RPMI7951 (cell line): Measurements from ENCODE around the gene PIP5K1B. TPM values are rescaled to one million over a fixed set of nuclear protein-coding genes. Genes with fewer than 3 reads are reported as not detected.
"Not testable (repeated sequence)": the region's sequence is repeated elsewhere in the genome, so short reads cannot be mapped to it uniquely, and the experiment has no call there.

Experiments used
- DNase-seq: peaks from one replicate; pipeline ENCODE4 v3.0.0-alpha.2; 2012; ENCODE audit warnings: low read depth
- total RNA-seq: library from RNA; depleted of rRNA; stranded (reverse); fragments of >200 nt; shearing (Covaris generic); gene quantifications from 2 replicates; pipeline ENCODE4 v1.2.3, GENCODE V29; 2014

The PIP5K1B gene
- total RNA-seq, 1 experiment from 2014 or later: not detected

GRCh38 chr9:68983522-68984424 is 278.7 kb downstream of the PIP5K1B start:
- no peak for DNase-seq

- not testable (repeated sequence) for DNase-seq
Observed at GRCh38 chr9:68986949-68987348, 281.9 kb downstream of the PIP5K1B start.

GRCh38 chr9:68991457-68991856 is 286.4 kb downstream of the PIP5K1B start:
- no peak for DNase-seq

- no peak for DNase-seq
Observed at GRCh38 chr9:68995776-68996175, 290.7 kb downstream of the PIP5K1B start.

- no peak for DNase-seq
Observed at GRCh38 chr9:68996462-68996861, 291.4 kb downstream of the PIP5K1B start.

- DNase-seq: no peak
Observed at GRCh38 chr9:68997666-68998065, 292.6 kb downstream of the PIP5K1B start.

GRCh38 chr9:68998385-68998784 is 293.3 kb downstream of the PIP5K1B start:
- DNase-seq: no peak

- no peak for DNase-seq
Observed at GRCh38 chr9:68998812-68999211, 293.8 kb downstream of the PIP5K1B start.

GRCh38 chr9:68999393-69000105 is 294.5 kb downstream of the PIP5K1B start:
- DNase-seq: peak; percentile 52

- DNase-seq: no peak
Observed at GRCh38 chr9:69001921-69002320, 296.9 kb downstream of the PIP5K1B start.

- DNase-seq: no peak
Observed at GRCh38 chr9:69003051-69003450, 298.0 kb downstream of the PIP5K1B start.

GRCh38 chr9:69004836-69005235 is 299.8 kb downstream of the PIP5K1B start:
- no peak for DNase-seq

GRCh38 chr9:69009708-69010107 is 304.7 kb downstream of the PIP5K1B start:
- no peak for DNase-seq

- no peak for DNase-seq
Observed at GRCh38 chr9:69012696-69013381, 307.8 kb downstream of the PIP5K1B start.

GRCh38 chr9:69013382-69013727 is 308.3 kb downstream of the PIP5K1B start:
- no peak for DNase-seq

GRCh38 chr9:69014013-69014412 is 309.0 kb downstream of the PIP5K1B start, which contains the start of gene PRKACG:
Gene PRKACG, minus strand, starts transcription at chr9:69014113. Its CDS starts 21 bp downstream, at chr9:69014092.
- DNase-seq: no peak

GRCh38 chr9:69016191-69017096 is 311.4 kb downstream of the PIP5K1B start:
- DNase-seq: no peak

GRCh38 chr9:69018737-69019136 is 313.7 kb downstream of the PIP5K1B start:
- DNase-seq: no peak

GRCh38 chr9:69019808-69020207 is 314.8 kb downstream of the PIP5K1B start:
- DNase-seq: no peak

GRCh38 chr9:69020301-69021145 is 315.5 kb downstream of the PIP5K1B start:
- DNase-seq: no peak
